ENCODE results near the gene MAGEA2.

- TF ChIP-seq CTCF (IDR thresholded peaks at IDR 0.05; ENCODE audit: control extremely low read depth in 1 of 3, insufficient read depth in 1 of 3, low read depth in 1 of 3, low read length in 3 of 3): no peak
- TF ChIP-seq TCF12 (IDR thresholded peaks at IDR 0.05; ENCODE audit: low read depth, low read length): no peak
- no peak for TF ChIP-seq POLR2A (IDR thresholded peaks at IDR 0.05; ENCODE audit: control extremely low read depth in 1 of 2, low read depth in 2 of 2, low read length in 2 of 2)
- TF ChIP-seq MAFK (IDR thresholded peaks at IDR 0.05; ENCODE audit: low read depth, low read length): no peak
- no peak for TF ChIP-seq MAX (IDR thresholded peaks at IDR 0.05)
- no peak for TF ChIP-seq FOSL1 (IDR thresholded peaks at IDR 0.05; ENCODE audit: insufficient read depth, low read depth, low read length)
These were observed 17.7 kb downstream of the MAGEA2 start for GRCh38 chrX:152735860-152736511.
